Measurements from ENCODE around the gene NEU4. TPM values are rescaled to one million over a fixed set of nuclear protein-coding genes. Genes with fewer than 3 reads are reported as not detected.

NEU4 gene
- total RNA-seq, 1 donor = not detected

DNA sequence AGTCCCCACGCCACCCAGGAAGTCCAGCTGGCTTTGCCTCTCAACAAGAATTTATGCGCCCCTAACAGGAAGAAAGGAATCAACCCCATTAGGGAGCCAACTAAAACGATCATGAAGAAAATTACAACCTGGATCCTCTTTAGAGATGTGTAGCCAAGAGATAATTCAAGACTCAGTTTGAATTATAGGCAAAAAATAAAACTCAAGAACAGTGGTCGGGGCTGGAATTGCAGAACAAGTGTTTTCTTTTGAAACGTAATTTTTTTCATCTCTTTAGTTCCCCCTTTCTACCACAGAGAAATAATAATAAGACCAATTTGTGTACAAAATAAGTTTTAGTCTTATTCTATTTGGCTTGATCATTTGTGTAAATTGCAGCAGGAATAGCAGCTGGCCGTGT, 27.3 kb downstream of the NEU4 start:
- Histone ChIP-seq H2AFZ (ENCODE audit: low read length) (no peak overlapping the region), H3K79me2 (ENCODE audit: insufficient read depth, low read length) (no peaks in the 10 kb centered on the region), H4K20me1 (ENCODE audit: insufficient read depth, low read length) (no peaks in the 10 kb centered on the region), H3K4me1 (ENCODE audit: insufficient read depth, low read length) (peaks cover 11% of the 10 kb centered on the region), H3K4me2 (ENCODE audit: insufficient read depth, low read length) (no peak overlapping the region), H3K36me3 (ENCODE audit: insufficient read depth, low read length) (no peaks in the 10 kb centered on the region), H3K9me3 (ENCODE audit: low read depth, low read length) (no peaks in the 10 kb centered on the region), H3K4me3 (ENCODE audit: insufficient read depth, low read length) (no peak overlapping the region), H3K27ac (ENCODE audit: low read depth, low read length) (no peak overlapping the region), H3K27me3 (ENCODE audit: insufficient read depth, low read length) (peaks cover 34% of the 10 kb centered on the region)
- TF ChIP-seq, protein P1, sequence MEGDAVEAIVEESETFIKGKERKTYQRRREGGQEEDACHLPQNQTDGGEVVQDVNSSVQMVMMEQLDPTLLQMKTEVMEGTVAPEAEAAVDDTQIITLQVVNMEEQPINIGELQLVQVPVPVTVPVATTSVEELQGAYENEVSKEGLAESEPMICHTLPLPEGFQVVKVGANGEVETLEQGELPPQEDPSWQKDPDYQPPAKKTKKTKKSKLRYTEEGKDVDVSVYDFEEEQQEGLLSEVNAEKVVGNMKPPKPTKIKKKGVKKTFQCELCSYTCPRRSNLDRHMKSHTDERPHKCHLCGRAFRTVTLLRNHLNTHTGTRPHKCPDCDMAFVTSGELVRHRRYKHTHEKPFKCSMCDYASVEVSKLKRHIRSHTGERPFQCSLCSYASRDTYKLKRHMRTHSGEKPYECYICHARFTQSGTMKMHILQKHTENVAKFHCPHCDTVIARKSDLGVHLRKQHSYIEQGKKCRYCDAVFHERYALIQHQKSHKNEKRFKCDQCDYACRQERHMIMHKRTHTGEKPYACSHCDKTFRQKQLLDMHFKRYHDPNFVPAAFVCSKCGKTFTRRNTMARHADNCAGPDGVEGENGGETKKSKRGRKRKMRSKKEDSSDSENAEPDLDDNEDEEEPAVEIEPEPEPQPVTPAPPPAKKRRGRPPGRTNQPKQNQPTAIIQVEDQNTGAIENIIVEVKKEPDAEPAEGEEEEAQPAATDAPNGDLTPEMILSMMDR (IDR thresholded peaks at IDR 0.05; ENCODE audit: extremely low read depth, low read depth, low read length) = no peak
- DNase-seq (ENCODE audit: insufficient read length, low spot score, missing footprints) = no peak

DNA sequence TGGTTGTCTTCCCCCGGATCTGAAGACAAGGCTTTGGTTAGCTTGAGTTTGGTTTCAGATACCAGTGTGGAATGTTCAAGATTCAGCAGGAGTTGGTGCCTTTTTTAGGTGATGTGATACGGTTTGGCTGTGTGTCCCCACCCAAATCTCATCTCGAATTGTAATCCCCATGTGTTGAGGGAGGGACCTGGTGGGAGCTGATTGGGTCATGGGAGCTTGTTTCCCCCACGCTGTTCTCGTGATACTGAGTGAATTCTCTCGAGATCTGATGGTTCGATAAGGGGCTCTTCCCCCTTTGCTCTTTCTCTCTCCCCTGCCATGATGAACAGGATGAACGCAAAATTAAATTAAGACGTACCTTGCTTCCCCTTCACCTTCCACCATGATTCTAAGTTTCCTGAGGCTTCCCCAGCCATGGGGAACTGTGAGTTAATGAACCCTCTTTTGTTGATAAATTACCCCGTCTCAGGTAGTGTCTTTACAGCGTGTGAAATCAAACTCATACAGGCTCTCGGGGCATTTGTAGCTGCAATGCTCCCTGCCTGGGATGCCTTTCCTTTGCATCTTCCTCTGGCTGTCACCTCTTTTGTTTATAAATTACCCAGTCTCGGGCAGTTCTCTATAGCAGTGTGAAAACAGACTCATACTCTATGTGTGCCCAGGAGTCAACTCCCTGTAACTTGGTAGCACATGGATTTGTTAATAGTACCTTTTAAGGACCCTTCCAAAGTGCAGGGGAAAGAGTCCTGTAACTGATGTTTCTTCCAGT, 28.4 kb downstream of the NEU4 start:
- no peak overlapping the region for H3K27ac ChIP-seq (ENCODE audit: low read depth, low read length)
- H3K4me2 ChIP-seq (ENCODE audit: insufficient read depth, low read length) = no peak overlapping the region
- H3K4me1 ChIP-seq (ENCODE audit: insufficient read depth, low read length) = peaks cover 11% of the 10 kb centered on the region
- H3K79me2 ChIP-seq (ENCODE audit: insufficient read depth, low read length) = no peaks in the 10 kb centered on the region
- H2AFZ ChIP-seq (ENCODE audit: low read length) = no peak overlapping the region
- H3K27me3 ChIP-seq (ENCODE audit: insufficient read depth, low read length) = peaks cover 34% of the 10 kb centered on the region
- H3K4me3 ChIP-seq (ENCODE audit: insufficient read depth, low read length) = no peak overlapping the region
- no peak for DNase-seq (ENCODE audit: insufficient read length, low spot score, missing footprints)
- H3K9me3 ChIP-seq (ENCODE audit: low read depth, low read length) = no peaks in the 10 kb centered on the region
- no peaks in the 10 kb centered on the region for H3K36me3 ChIP-seq (ENCODE audit: insufficient read depth, low read length)
- no peaks in the 10 kb centered on the region for H4K20me1 ChIP-seq (ENCODE audit: insufficient read depth, low read length)
- TF ChIP-seq, protein P1 (IDR thresholded peaks at IDR 0.05; ENCODE audit: extremely low read depth, low read depth, low read length) = no peak

DNA sequence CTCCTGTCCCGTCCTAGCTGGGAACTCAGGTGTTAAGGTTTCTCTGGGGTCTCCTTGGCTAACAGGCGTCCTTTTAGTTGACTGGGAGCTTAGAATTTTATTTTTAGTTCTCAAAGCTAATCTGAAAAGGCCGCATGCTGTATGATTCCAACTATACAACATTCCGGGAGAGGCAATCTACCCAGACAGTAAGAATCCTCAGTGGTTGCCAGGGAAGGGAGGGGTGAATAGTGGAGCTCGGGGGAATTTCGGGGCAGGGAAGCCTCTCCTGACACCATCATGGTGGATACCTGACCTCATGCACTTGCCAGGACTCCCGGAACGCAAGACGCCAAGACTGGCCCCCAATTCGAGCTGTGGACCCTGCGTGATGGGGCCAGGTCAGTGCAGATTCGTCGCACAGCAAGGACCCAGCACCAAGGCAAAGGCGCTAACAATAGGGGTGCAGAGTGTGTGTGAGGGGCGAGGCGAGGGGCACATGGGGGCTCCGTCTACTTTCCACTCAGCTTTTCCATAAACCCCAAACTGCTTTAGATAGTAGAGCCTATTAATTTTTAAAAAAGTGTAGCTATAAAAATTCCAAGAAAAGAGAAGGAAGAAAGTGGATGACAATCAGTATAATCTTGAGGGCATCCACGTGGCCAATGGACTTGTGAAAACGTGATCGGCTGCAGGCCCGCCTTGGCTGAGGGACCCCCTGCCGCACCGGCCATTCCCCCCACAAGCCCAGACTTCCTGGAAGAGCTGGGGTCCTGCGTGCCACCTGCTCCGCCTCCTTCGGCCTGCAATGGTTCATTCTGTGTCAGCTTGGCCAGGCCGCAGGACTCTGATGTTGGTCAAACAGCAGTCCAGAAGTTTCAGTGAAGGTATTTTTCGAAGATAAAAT, 32.4 kb downstream of the NEU4 start:
- Histone ChIP-seq H4K20me1 (ENCODE audit: insufficient read depth, low read length) (no peaks in the 10 kb centered on the region), H3K4me1 (ENCODE audit: insufficient read depth, low read length) (no peaks in the 10 kb centered on the region), H3K9me3 (ENCODE audit: low read depth, low read length) (no peaks in the 10 kb centered on the region), H3K27ac (ENCODE audit: low read depth, low read length) (no peak overlapping the region), H3K27me3 (ENCODE audit: insufficient read depth, low read length) (peaks cover 32% of the 10 kb centered on the region), H3K4me2 (ENCODE audit: insufficient read depth, low read length) (no peak overlapping the region), H3K4me3 (ENCODE audit: insufficient read depth, low read length) (no peak overlapping the region), H3K79me2 (ENCODE audit: insufficient read depth, low read length) (no peaks in the 10 kb centered on the region), H3K36me3 (ENCODE audit: insufficient read depth, low read length) (no peaks in the 10 kb centered on the region), H2AFZ (ENCODE audit: low read length) (no peak overlapping the region)
- peak; percentile 73 for DNase-seq (ENCODE audit: insufficient read length, low spot score, missing footprints)
- TF ChIP-seq, protein P1 (IDR thresholded peaks at IDR 0.05; ENCODE audit: extremely low read depth, low read depth, low read length) = no peak

DNA sequence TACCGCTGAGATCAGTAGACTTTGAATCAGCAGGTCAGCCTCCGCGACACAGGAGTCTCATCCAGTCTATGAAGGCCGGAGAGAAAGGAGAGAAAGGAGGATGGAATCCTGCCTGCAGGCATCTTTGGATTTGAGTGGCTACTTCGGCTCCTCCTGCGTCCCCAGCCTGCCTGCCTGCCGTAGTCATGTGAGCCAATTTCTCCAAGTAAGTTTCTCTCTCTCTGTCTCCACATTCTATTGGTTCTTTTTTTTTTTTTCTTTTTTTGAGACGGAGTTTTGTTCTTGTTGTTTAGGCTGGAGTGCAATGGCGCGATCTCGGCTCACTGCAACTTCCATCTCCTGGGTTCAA, 33.0 kb downstream of the NEU4 start:
- Histone ChIP-seq H3K27me3 (ENCODE audit: insufficient read depth, low read length) (peaks cover 28% of the 10 kb centered on the region), H3K27ac (ENCODE audit: low read depth, low read length) (no peak overlapping the region), H3K9me3 (ENCODE audit: low read depth, low read length) (no peaks in the 10 kb centered on the region), H3K79me2 (ENCODE audit: insufficient read depth, low read length) (no peaks in the 10 kb centered on the region), H3K4me3 (ENCODE audit: insufficient read depth, low read length) (no peak overlapping the region), H2AFZ (ENCODE audit: low read length) (no peak overlapping the region), H3K4me2 (ENCODE audit: insufficient read depth, low read length) (no peak overlapping the region), H4K20me1 (ENCODE audit: insufficient read depth, low read length) (no peaks in the 10 kb centered on the region), H3K4me1 (ENCODE audit: insufficient read depth, low read length) (no peaks in the 10 kb centered on the region), H3K36me3 (ENCODE audit: insufficient read depth, low read length) (no peaks in the 10 kb centered on the region)
- TF ChIP-seq, protein P1 (IDR thresholded peaks at IDR 0.05; ENCODE audit: extremely low read depth, low read depth, low read length) = no peak
- peak; percentile 73 for DNase-seq (ENCODE audit: insufficient read length, low spot score, missing footprints)

Data from osteoblast (primary cell).